HUES48 (cell line): ENCODE measurements around the gene ZFP36L2.

Source experiments
- H3K27ac ChIP-seq: one replicate; pipeline ENCODE4 v1.7.0; 2013; ENCODE audit warnings: low read depth, low read length, inconsistent platforms
- H3K27me3 ChIP-seq: 2 replicates; pipeline ENCODE4 v1.6.1; 2013; ENCODE audit warnings: mild to moderate bottlenecking, low read length; ENCODE audit not compliant: control insufficient read depth, insufficient read depth
- H3K36me3 ChIP-seq: 2 replicates; pipeline ENCODE4 v1.6.1; 2013; ENCODE audit warnings: low read length; ENCODE audit not compliant: control insufficient read depth, insufficient read depth
- H3K4me1 ChIP-seq: 2 replicates; pipeline ENCODE4 v1.6.1; 2013; ENCODE audit warnings: mild to moderate bottlenecking, low read length; ENCODE audit not compliant: control insufficient read depth, insufficient read depth
- H3K4me3 ChIP-seq: 2 replicates; pipeline ENCODE4 v1.5.1; 2013; ENCODE audit warnings: mild to moderate bottlenecking, low read depth, low read length
- H3K9ac ChIP-seq: 2 replicates; pipeline ENCODE4 v1.6.1; 2013; ENCODE audit warnings: mild to moderate bottlenecking, low read depth, low read length, moderate library complexity
- H3K9me3 ChIP-seq: 2 replicates; pipeline ENCODE4 v1.6.1; 2013; ENCODE audit warnings: low read length; ENCODE audit not compliant: control insufficient read depth, insufficient read depth

The ZFP36L2 gene

GRCh38 chr2:43248621-43249020 lies 22.2 kb upstream of the ZFP36L2 start:
- Histone ChIP-seq H3K4me3 (no peak overlapping the region), H3K36me3 (no peaks in the 10 kb centered on the region), H3K27me3 (no peaks in the 10 kb centered on the region), H3K9me3 (no peaks in the 10 kb centered on the region), H3K9ac (no peak overlapping the region), H3K27ac (no peak overlapping the region), H3K4me1 (peaks cover 2% of the 10 kb centered on the region; the same call in 1 of the 2 replicates)

GRCh38 chr2:43246641-43247040 lies 20.2 kb upstream of the ZFP36L2 start:
- H3K4me3 ChIP-seq, result no peak overlapping the region
- peak overlapping the region; percentile 21 for H3K27ac ChIP-seq
- H3K9me3 ChIP-seq, result no peaks in the 10 kb centered on the region
- no peak overlapping the region for H3K9ac ChIP-seq
- H3K27me3 ChIP-seq, result no peaks in the 10 kb centered on the region
- no peaks in the 10 kb centered on the region for H3K36me3 ChIP-seq
- H3K4me1 ChIP-seq, result peaks cover 2% of the 10 kb centered on the region; the same call in 1 of the 2 replicates

GRCh38 chr2:43241558-43241957 lies 15.2 kb upstream of the ZFP36L2 start:
- H3K4me3 ChIP-seq, result no peak overlapping the region
- no peaks in the 10 kb centered on the region for H3K27me3 ChIP-seq
- no peaks in the 10 kb centered on the region for H3K36me3 ChIP-seq
- no peaks in the 10 kb centered on the region for H3K9me3 ChIP-seq
- no peak overlapping the region for H3K27ac ChIP-seq
- no peaks in the 10 kb centered on the region for H3K4me1 ChIP-seq
- H3K9ac ChIP-seq, result no peak overlapping the region

- Histone ChIP-seq H3K27ac (no peak overlapping the region), H3K36me3 (no peaks in the 10 kb centered on the region), H3K9ac (no peak overlapping the region), H3K27me3 (no peaks in the 10 kb centered on the region), H3K4me3 (no peak overlapping the region), H3K4me1 (no peaks in the 10 kb centered on the region), H3K9me3 (no peaks in the 10 kb centered on the region)
Observed at GRCh38 chr2:43240766-43241150, 14.4 kb upstream of the ZFP36L2 start.

GRCh38 chr2:43239981-43240765 lies 13.8 kb upstream of the ZFP36L2 start:
- H3K27ac ChIP-seq, result no peak overlapping the region
- H3K4me3 ChIP-seq, result no peak overlapping the region
- H3K4me1 ChIP-seq, result no peaks in the 10 kb centered on the region
- no peak overlapping the region for H3K9ac ChIP-seq
- H3K27me3 ChIP-seq, result no peaks in the 10 kb centered on the region
- no peaks in the 10 kb centered on the region for H3K36me3 ChIP-seq
- no peaks in the 10 kb centered on the region for H3K9me3 ChIP-seq

- Histone ChIP-seq H3K9me3 (no peaks in the 10 kb centered on the region), H3K4me1 (no peaks in the 10 kb centered on the region), H3K27me3 (no peaks in the 10 kb centered on the region), H3K4me3 (no peak overlapping the region), H3K36me3 (no peaks in the 10 kb centered on the region), H3K9ac (no peak overlapping the region), H3K27ac (no peak overlapping the region)
Observed at GRCh38 chr2:43238813-43239212, 12.4 kb upstream of the ZFP36L2 start.

GRCh38 chr2:43238176-43238575 lies 11.8 kb upstream of the ZFP36L2 start:
- Histone ChIP-seq H3K27ac (no peak overlapping the region), H3K36me3 (no peaks in the 10 kb centered on the region), H3K4me1 (no peaks in the 10 kb centered on the region), H3K4me3 (no peak overlapping the region), H3K9ac (no peak overlapping the region), H3K27me3 (no peaks in the 10 kb centered on the region), H3K9me3 (no peaks in the 10 kb centered on the region)

- peaks cover 19% of the 10 kb centered on the region for H3K4me1 ChIP-seq
- no peak overlapping the region for H3K27ac ChIP-seq
- no peaks in the 10 kb centered on the region for H3K9me3 ChIP-seq
- H3K4me3 ChIP-seq, result no peak overlapping the region
- 0 out of 2 replicates have a peak, but pooled peaks cover 2% of the 10 kb centered on the region for H3K36me3 ChIP-seq
- H3K27me3 ChIP-seq, result no peaks in the 10 kb centered on the region
- no peak overlapping the region for H3K9ac ChIP-seq
Observed at GRCh38 chr2:43233218-43234212, 7.1 kb upstream of the ZFP36L2 start.

GRCh38 chr2:43230951-43231827 lies 4.8 kb upstream of the ZFP36L2 start:
- Histone ChIP-seq H3K27ac (no peak overlapping the region), H3K9ac (no peak overlapping the region), H3K4me1 (peaks cover 28% of the 10 kb centered on the region), H3K9me3 (no peaks in the 10 kb centered on the region), H3K36me3 (0 out of 2 replicates have a peak, but pooled peaks cover 2% of the 10 kb centered on the region), H3K4me3 (no peak overlapping the region), H3K27me3 (no peaks in the 10 kb centered on the region)

GRCh38 chr2:43230351-43230885 lies 4.0 kb upstream of the ZFP36L2 start:
- no peak overlapping the region for H3K9ac ChIP-seq
- peak overlapping the region; percentile 43 for H3K27ac ChIP-seq
- H3K4me1 ChIP-seq, result peaks cover 28% of the 10 kb centered on the region
- peaks cover 3% of the 10 kb centered on the region; the same call in 1 of the 2 replicates for H3K36me3 ChIP-seq
- H3K27me3 ChIP-seq, result no peaks in the 10 kb centered on the region
- H3K4me3 ChIP-seq, result no peak overlapping the region
- H3K9me3 ChIP-seq, result no peaks in the 10 kb centered on the region
